Heart right ventricle (tissue), 16 donors: ENCODE data around the gene GTF2IRD2. TPM values are rescaled to one million over a fixed set of nuclear protein-coding genes. Genes with fewer than 3 reads are reported as not detected.
"Not testable (repeated sequence)": the region's sequence is repeated elsewhere in the genome, so short reads cannot be mapped to it uniquely, and the experiment has no call there.

Source experiments
- ATAC-seq, 8 donors: fragments of 200-7000 bp; cut with Tn5 transposase; one replicate each; pipeline ENCODE4 v1.9.1; 2020; ENCODE audit warnings: mild to moderate bottlenecking in 8 of 8, moderate library complexity in 8 of 8, moderate number of reproducible peaks in 1 of 8
- DNase-seq, 2 donors: peaks; one replicate each; pipeline ENCODE4 v3.0.0-alpha.2; 2020
- H3K27ac ChIP-seq, 10 donors: fragments of 200-600 bp; sonication (generic) in 2 of 10; one replicate each; pipeline versions ENCODE4 v1.5.0 to v1.8.0; 2020 to 2022; ENCODE audit warnings: mild to moderate bottlenecking in 3 of 10
- H3K27me3 ChIP-seq, 7 donors: fragments of 200-600 bp; one replicate each; pipeline ENCODE4 v1.8.0; 2021 to 2022; ENCODE audit warnings: mild to moderate bottlenecking in 2 of 7
- H3K36me3 ChIP-seq, 9 donors: fragments of 200-600 bp; sonication (generic) in 1 of 9; one replicate each; pipeline versions ENCODE4 v1.5.0 to v1.8.0; 2020 to 2022; ENCODE audit warnings: mild to moderate bottlenecking in 2 of 9
- H3K4me1 ChIP-seq, 9 donors: fragments of 200-600 bp; sonication (generic) in 1 of 9; one replicate each; pipeline versions ENCODE4 v1.5.0 to v1.8.0; 2020 to 2022; ENCODE audit warnings: mild to moderate bottlenecking in 4 of 9
- H3K4me3 ChIP-seq, 10 donors: fragments of 200-600 bp; sonication (generic) in 2 of 10; one replicate each; pipeline versions ENCODE4 v1.5.0 to v1.8.0; 2020 to 2022; ENCODE audit warnings: mild to moderate bottlenecking in 7 of 10, moderate library complexity in 2 of 10
- H3K9me3 ChIP-seq, 11 donors: fragments of 200-600 bp in 10 of 11; sonication (generic) in 2 of 11; one replicate each; pipeline versions ENCODE4 v1.5.0 to v1.8.0; 2013 to 2022; ENCODE audit warnings: mild to moderate bottlenecking in 2 of 11, control low read depth in 1 of 11, moderate library complexity in 1 of 11
- WGBS, 2 donors: extraction: QIAGEN DNeasy Blood & Tissue Kit; methylation state at CpG; one replicate each; pipeline ENCODE4 v1.1.7; 2013; ENCODE audit warnings: inconsistent platforms in 1 of 2; 5-methylcytosine and 5-hydroxymethylcytosine counted together
- intact Hi-C, 10 donors: fragments of 100-400 bp; cut with DNase I; formaldehyde crosslinking; loops; one replicate each; pipeline versions ENCODE4 v1.11.1 to v1.14.2; 2022
- polyA plus RNA-seq, 2 donors: library from polyadenylated mRNA; stranded (reverse); fragments of 200-250 nt; gene quantifications; one replicate each; pipeline ENCODE4 v1.2.3, GENCODE V29; 2013
- total RNA-seq, 10 donors: library from RNA; stranded (reverse); fragmentation: NEBNext Ultra II Directional in 3 of 10; extraction: Animal tissue kit (Norgen Biotek cat#: 25700) in 3 of 10; gene quantifications; one replicate each; pipeline versions ENCODE4 v1.2.1 to v1.2.4, GENCODE V29; 2021 to 2023
- donor health status: Arrhythmogenic right ventricular cardiomyopathy.
- donor health status: ischemic (EF 13 %, LVEDD 7.1; RV severe dilation, severe dysfunction).
- donor health status: healthy with polysubstance abuse.
- donor health status: DM: no; HTN: yes; CAD: no.
- donor health status: DM: no; HTN: no; CAD: no.
- donor health status: ischemic (EF 25% LVEDD 6.9; RV normal size, moderate dysfunction).
- donor health status: ischemic (EF 25% LVEDD 5.7; RV mildly dilated, moderate dysfunction).
- donor health status: healthy.
- donor health status: DM: yes; HTN: yes; CAD: no.
- donor health status: Ischemic cardiomyopathy.
- donor health status: ischemic (EF 35%, LVEDD 5.7; RV mildly dilated, moderate dysfunction).
- donor health status: nonischemic (EF 11% LVEDD 7.7; RV severe dilation, severe dysfunction).
- donor health status: DM: yes; HTN: yes; CAD: no.
- donor health status: PGD.
- donor health status: ischemic (EF 29% LVEDD 5.4; RV normal size, mild dysfunction).
- donor health status: nonischemic (EF 23%, LVEDD 6.1; RV moderate dilation, normal function).

The GTF2IRD2 gene
- total and polyA plus RNA-seq, 12 donors, result 10.1 to 26.1 (median 17.7) TPM

- intact Hi-C loops, DNase-seq, H3K27ac ChIP-seq, H3K4me3 ChIP-seq, H3K36me3 ChIP-seq, H3K9me3 ChIP-seq, H3K4me1 ChIP-seq, ATAC-seq, H3K27me3 ChIP-seq: not testable (repeated sequence)
- WGBS, 2 donors, result 80 to 86% methylated on average over 4 to 5 of the region's 5 CpGs
Observed at GRCh38 chr7:74783595-74783994, 67.8 kb downstream of the GTF2IRD2 start.

DNA sequence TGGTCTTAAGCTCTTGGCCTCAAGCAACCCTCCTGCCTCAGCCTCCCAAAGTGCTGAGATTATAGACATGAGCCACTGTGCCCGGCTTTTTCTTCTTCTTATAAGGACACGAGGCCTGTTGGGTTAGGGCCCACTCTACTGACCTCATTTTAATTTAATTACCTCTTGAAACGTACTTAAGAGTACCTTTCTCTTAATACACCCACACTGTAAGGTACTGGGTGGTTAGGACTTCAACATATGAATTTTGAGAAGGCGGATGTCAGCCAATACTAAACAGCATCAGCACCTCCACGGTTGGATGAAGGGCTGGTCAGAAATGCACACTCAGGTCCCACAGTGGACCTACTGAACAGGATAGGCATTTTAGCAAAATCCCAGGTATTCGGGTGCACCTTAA lies 69.7 kb downstream of the GTF2IRD2 start:
- DNase-seq, ATAC-seq, H3K9me3 ChIP-seq, H3K36me3 ChIP-seq, H3K4me1 ChIP-seq, H3K27ac ChIP-seq, intact Hi-C loops, H3K4me3 ChIP-seq, H3K27me3 ChIP-seq: not testable (repeated sequence)
- 84 to 87% methylated on average over 3 of the region's 6 CpGs for WGBS, 2 donors

DNA sequence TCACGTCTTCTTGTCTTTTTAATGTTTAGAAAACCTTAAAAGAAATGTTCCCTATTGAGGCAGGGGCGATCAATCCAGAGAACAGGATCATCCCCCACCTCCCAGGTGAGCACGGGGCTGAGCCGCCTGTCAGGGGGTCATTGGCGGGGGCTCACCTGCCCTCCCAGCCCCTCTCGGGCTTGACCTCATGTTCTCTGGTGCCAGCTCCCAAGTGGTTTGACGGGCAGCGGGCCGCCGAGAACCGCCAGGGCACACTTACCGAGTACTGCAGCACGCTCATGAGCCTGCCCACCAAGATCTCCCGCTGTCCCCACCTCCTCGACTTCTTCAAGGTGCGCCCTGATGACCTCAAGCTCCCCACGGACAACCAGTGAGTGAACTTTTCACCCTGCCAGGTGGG lies 72.4 kb downstream of the GTF2IRD2 start:
- 85 to 88% methylated on average over 11 to 12 of the region's 17 CpGs for WGBS, 2 donors

GRCh38 chr7:74775111-74775510 lies 76.3 kb downstream of the GTF2IRD2 start:
- intact Hi-C loops, H3K27me3 ChIP-seq, H3K4me3 ChIP-seq, ATAC-seq, H3K36me3 ChIP-seq, H3K4me1 ChIP-seq, H3K9me3 ChIP-seq, DNase-seq, H3K27ac ChIP-seq: not testable (repeated sequence)
- no CpG with 5 or more reads among the region's 6 CpGs for WGBS, 2 donors

More for the DNA sequence above, 72.4 kb downstream of the GTF2IRD2 start:
- H3K27me3 ChIP-seq, intact Hi-C loops, H3K4me1 ChIP-seq, DNase-seq, H3K4me3 ChIP-seq, H3K36me3 ChIP-seq, H3K27ac ChIP-seq, H3K9me3 ChIP-seq: not testable (repeated sequence)
- ATAC-seq, result peak in 1 of 8 donors; percentile 20

GRCh38 chr7:74773760-74774750 lies 77.3 kb downstream of the GTF2IRD2 start, which contains the start of gene NCF1:
Gene NCF1 (plus strand): TSS chr7:74774011. CDS start chr7:74774032, 21 bp downstream.
- not testable (repeated sequence) for DNase-seq
- peak; percentile 50 to 82 (median 79) for ATAC-seq
- no CpG with 5 or more reads among the region's 21 CpGs for WGBS, 2 donors

GRCh38 chr7:74772093-74772492 lies 79.3 kb downstream of the GTF2IRD2 start:
- H3K36me3 ChIP-seq, H3K9me3 ChIP-seq, DNase-seq, H3K4me3 ChIP-seq, H3K27ac ChIP-seq, intact Hi-C loops, H3K27me3 ChIP-seq, H3K4me1 ChIP-seq: not testable (repeated sequence)
- peak in 1 of 8 donors; percentile 34 for ATAC-seq
- 96 to 99% methylated on average over 6 of the region's 6 CpGs for WGBS, 2 donors

More at GRCh38 chr7:74773760-74774750, 77.3 kb downstream of the GTF2IRD2 start, which contains the start of gene NCF1:
- H3K4me3 ChIP-seq, H3K36me3 ChIP-seq, H3K27ac ChIP-seq, H3K4me1 ChIP-seq, H3K27me3 ChIP-seq, H3K9me3 ChIP-seq, intact Hi-C loops: not testable (repeated sequence)

DNA sequence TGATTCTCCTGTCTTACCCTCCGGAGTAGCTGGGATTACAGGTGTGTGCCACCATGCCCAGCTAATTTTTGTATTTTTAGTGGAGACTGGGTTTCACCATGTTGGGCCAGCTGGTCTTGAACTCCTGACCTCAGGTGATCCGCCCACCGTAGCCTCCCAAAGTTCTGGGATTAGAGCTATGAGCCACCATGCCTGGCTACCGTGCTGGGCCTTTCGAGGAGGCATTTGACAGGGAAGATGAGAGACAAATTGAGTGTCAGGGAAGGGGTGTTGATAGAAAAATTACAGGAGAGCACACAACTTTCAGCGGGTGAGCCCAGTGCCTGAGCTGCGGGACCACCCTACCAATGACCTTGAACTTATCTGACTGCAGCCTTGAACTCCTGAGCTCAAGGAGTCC lies 81.3 kb downstream of the GTF2IRD2 start:
- ATAC-seq, H3K9me3 ChIP-seq, DNase-seq, H3K4me1 ChIP-seq, H3K36me3 ChIP-seq, H3K27me3 ChIP-seq, H3K4me3 ChIP-seq, intact Hi-C loops, H3K27ac ChIP-seq: not testable (repeated sequence)
- 86 to 99% methylated on average over 3 to 4 of the region's 7 CpGs for WGBS, 2 donors

DNA sequence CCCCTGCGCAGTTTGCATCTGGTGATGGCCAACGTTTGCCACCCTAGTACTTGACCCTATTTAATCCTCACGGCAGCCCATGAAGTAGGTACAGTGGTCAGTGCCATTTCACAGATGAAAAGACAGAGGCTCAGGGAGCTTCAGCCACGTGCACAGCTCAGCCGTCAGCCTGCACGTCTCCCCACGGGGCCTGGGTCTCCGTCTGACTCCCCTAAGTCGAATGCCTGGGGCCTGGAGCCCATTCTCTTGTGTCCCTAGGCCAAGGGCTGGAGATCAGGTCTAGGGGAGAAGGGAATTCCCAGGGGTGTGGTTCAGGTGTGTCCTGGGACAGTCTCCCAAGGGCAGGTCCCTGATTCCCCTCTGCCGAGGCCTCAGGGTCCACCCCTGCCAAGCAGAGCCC lies 84.4 kb downstream of the GTF2IRD2 start:
- DNase-seq, H3K27me3 ChIP-seq, H3K4me3 ChIP-seq, H3K36me3 ChIP-seq, H3K27ac ChIP-seq, intact Hi-C loops, H3K9me3 ChIP-seq, ATAC-seq, H3K4me1 ChIP-seq: not testable (repeated sequence)
- WGBS, 2 donors, result 73 to 75% methylated on average over 8 of the region's 10 CpGs

DNA sequence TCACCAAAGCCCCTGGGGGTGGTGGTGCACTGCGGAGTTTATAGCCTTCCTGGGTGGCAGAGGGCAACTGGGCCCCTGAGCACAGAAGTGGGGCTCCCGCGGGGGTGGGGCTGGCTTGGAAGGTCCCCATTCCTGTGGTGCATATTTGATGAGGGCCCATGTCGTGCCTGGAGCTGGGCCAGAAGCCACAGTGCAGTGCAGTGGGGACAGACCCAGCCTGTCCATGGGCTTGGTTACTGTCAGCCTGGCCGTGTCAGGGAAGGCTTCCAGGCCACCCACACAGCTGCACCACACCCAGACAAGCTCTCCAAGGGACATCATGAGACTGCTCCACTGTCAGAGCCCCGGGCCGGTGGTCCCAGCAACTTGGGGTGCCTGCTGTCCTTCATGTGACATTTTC lies 84.9 kb downstream of the GTF2IRD2 start:
- H3K9me3 ChIP-seq, H3K27me3 ChIP-seq, DNase-seq, H3K4me3 ChIP-seq, H3K4me1 ChIP-seq, intact Hi-C loops, H3K27ac ChIP-seq, H3K36me3 ChIP-seq: not testable (repeated sequence)
- 60% methylated on average over 1 of the region's 7 CpGs for WGBS, 2 donors
- peak in 7 of 8 donors; percentile 28 to 52 (median 43) for ATAC-seq

DNA sequence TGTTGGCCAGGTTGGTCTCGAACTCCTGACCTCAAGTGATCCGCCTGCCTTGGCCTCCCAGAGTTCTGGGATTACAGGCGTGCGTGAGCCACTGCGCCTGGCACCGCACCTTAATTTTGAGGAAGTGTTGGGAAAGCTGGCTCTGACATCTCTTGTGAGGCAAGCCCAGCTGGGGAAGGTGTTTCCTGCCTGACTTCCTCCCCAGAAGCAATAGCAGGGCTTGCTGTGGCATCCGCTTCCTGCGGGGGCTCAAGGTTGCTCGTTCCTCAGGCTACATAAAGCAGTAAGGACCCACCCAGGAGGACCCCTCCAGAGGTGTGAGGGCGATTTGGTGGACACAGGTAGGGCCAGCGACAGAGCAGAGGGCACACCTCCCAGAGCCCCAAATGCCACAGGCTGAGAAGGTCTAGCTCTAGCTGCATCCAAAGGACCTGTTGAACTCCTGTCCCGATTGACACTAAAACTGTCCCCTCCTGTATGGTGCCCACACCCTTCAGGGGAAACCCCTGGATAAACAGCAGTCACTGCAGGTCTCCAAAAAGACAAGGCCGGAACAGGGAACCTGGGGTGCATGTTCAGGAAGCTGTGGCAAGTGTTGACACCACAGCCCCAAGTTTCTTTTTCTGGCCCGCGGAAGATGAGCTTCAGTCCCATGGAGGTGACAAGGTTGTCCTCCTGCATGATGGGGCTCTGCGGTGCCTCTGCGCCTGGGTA lies 86.0 kb downstream of the GTF2IRD2 start:
- intact Hi-C loops, H3K27me3 ChIP-seq, H3K4me3 ChIP-seq, H3K27ac ChIP-seq, H3K9me3 ChIP-seq, H3K36me3 ChIP-seq, DNase-seq, H3K4me1 ChIP-seq: not testable (repeated sequence)
- ATAC-seq, result peak; percentile 50 to 82 (median 70)
- no CpG with 5 or more reads among the region's 17 CpGs for WGBS, 2 donors

- ATAC-seq, H3K27me3 ChIP-seq, H3K36me3 ChIP-seq, H3K4me3 ChIP-seq, H3K9me3 ChIP-seq, DNase-seq, intact Hi-C loops, H3K4me1 ChIP-seq, H3K27ac ChIP-seq: not testable (repeated sequence)
- WGBS, 2 donors, result no CpG with 5 or more reads among the region's 3 CpGs
Observed at GRCh38 chr7:74758982-74759381, 92.4 kb downstream of the GTF2IRD2 start.
